H1 (cell line): Measurements from ENCODE around the gene CTBP2. TPM values are rescaled to one million over a fixed set of nuclear protein-coding genes. Genes with fewer than 3 reads are reported as not detected.
A peak's percentile ranks its signal among the peaks of the same experiment; 100 is the strongest.

Experiments used
- CTCF ChIA-PET: fragments of 300-600 bp; sonication (Branson Sonifier 250); formaldehyde crosslinking; loops from one replicate; lab custom pipeline; 2021; ENCODE audit not compliant: partially characterized antibody; lab: Charles Lee
- POLR2A ChIA-PET: fragments of 300-600 bp; sonication (Branson Sonifier 250); formaldehyde crosslinking; loops from one replicate; lab custom pipeline; 2021; ENCODE audit warnings: inconsistent platforms; ENCODE audit not compliant: partially characterized antibody; lab: Charles Lee
- DNase-seq, 2 experiments: peaks; one replicate each; pipeline versions ENCODE4 v3.0.0 to v3.0.0-alpha.2; 2010 to 2022; ENCODE audit warnings: low spot score in 2 of 2, low read depth in 1 of 2, mixed read lengths in 1 of 2
- FAIRE-seq: peaks from 2 replicates; lab custom pipeline; 2011; peaks lifted over from hg19 to GRCh38; lab: Jason Lieb, UNC
- H2AFZ ChIP-seq: 2 replicates; pipeline ENCODE4 v1.8.1; 2012; ENCODE audit warnings: low read length, inconsistent platforms
- H2AK5ac ChIP-seq: 2 replicates; pipeline ENCODE4 v1.6.1; 2013; ENCODE audit warnings: low read depth, low read length
- H2BK120ac ChIP-seq: replicated peaks from 2 replicates; pipeline ENCODE3; 2013; ENCODE audit warnings: low read depth, low read length, inconsistent platforms
- H2BK12ac ChIP-seq: 2 replicates; pipeline ENCODE4 v1.6.1; 2013; ENCODE audit warnings: low read depth, low read length
- H2BK15ac ChIP-seq: 2 replicates; pipeline ENCODE4 v1.6.1; 2013; ENCODE audit warnings: low read length
- H2BK20ac ChIP-seq: 2 replicates; pipeline ENCODE4 v1.6.1; 2013; ENCODE audit warnings: low read length
- H2BK5ac ChIP-seq: 2 replicates; pipeline ENCODE4 v1.6.1; 2013; ENCODE audit warnings: low read depth, low read length
- H3K14ac ChIP-seq: 2 replicates; pipeline ENCODE4 v1.6.1; 2013; ENCODE audit warnings: inconsistent platforms; ENCODE audit not compliant: insufficient read length
- H3K18ac ChIP-seq: 2 replicates; pipeline ENCODE4 v1.6.1; 2013; ENCODE audit warnings: low read length; ENCODE audit errors: extremely low read depth
- H3K23ac ChIP-seq: 2 replicates; pipeline ENCODE4 v1.6.1; 2013; ENCODE audit warnings: inconsistent platforms; ENCODE audit not compliant: insufficient read length
- H3K23me2 ChIP-seq: 2 replicates; pipeline ENCODE4 v1.6.1; 2013; ENCODE audit warnings: low read depth, low read length
- H3K27ac ChIP-seq: 2 replicates; pipeline ENCODE4 v1.6.1; 2011; ENCODE audit warnings: low read depth, low read length, inconsistent platforms
- H3K27me3 ChIP-seq, 4 experiments: replicated peaks in 1 of 4; 1 replicate in 1 of 4; 2 replicates in 3 of 4; pipeline versions ENCODE4 v1.6.1 to v1.8.1; 2011 to 2013; ENCODE audit warnings: low read length in 3 of 4, mild to moderate bottlenecking in 3 of 4, inconsistent platforms in 2 of 4, mixed read lengths in 2 of 4, moderate library complexity in 1 of 4; ENCODE audit not compliant: control insufficient read depth in 3 of 4, insufficient read depth in 3 of 4; ENCODE audit errors: extremely low read depth in 1 of 4
- H3K36me3 ChIP-seq, 4 experiments: 2 replicates each; pipeline versions ENCODE4 v1.6.1 to v1.8.1; 2011 to 2013; ENCODE audit warnings: mild to moderate bottlenecking in 4 of 4, low read length in 3 of 4, moderate library complexity in 2 of 4, control low read depth in 1 of 4, inconsistent platforms in 1 of 4; ENCODE audit not compliant: insufficient read depth in 4 of 4, control insufficient read depth in 2 of 4
- H3K4ac ChIP-seq: replicated peaks from 2 replicates; pipeline ENCODE3; 2013; ENCODE audit warnings: low read length, low read depth, mixed read lengths, inconsistent platforms; ENCODE audit not compliant: insufficient read length
- H3K4me1 ChIP-seq, 4 experiments: replicated peaks in 1 of 4; 1 replicate in 1 of 4; 2 replicates in 3 of 4; pipeline versions ENCODE4 v1.6.1 to v1.8.1; 2011 to 2013; ENCODE audit warnings: low read length in 3 of 4, inconsistent platforms in 2 of 4, mixed read lengths in 1 of 4; ENCODE audit not compliant: insufficient read depth in 4 of 4, control insufficient read depth in 3 of 4
- H3K4me2 ChIP-seq, 2 experiments: 2 replicates each; pipeline versions ENCODE4 v1.6.1 to v1.8.1; 2011 to 2013; ENCODE audit warnings: low read depth in 2 of 2, low read length in 2 of 2, control low read depth in 1 of 2, inconsistent platforms in 1 of 2, mild to moderate bottlenecking in 1 of 2; ENCODE audit not compliant: insufficient read depth in 1 of 2
- H3K4me3 ChIP-seq, 4 experiments: fragments of 200-600, 300-600 bp in 1 of 4; sonication (generic), shearing (Covaris generic), sonication (Bioruptor Twin) in 1 of 4; 2 replicates each; pipeline versions ENCODE4 v1.5.1 to v1.8.1; 2011 to 2016; ENCODE audit warnings: low read length in 4 of 4, low read depth in 3 of 4, control low read depth in 2 of 4, inconsistent platforms in 2 of 4, mild to moderate bottlenecking in 2 of 4, mixed read lengths in 1 of 4, moderate library complexity in 1 of 4; ENCODE audit not compliant: insufficient read depth in 2 of 4; ENCODE audit errors: extremely low read depth in 1 of 4
- H3K56ac ChIP-seq: replicated peaks from 2 replicates; pipeline ENCODE3; 2013; ENCODE audit warnings: low read depth, mild to moderate bottlenecking, mixed read lengths, low read length, inconsistent platforms; ENCODE audit not compliant: insufficient read length
- H3K79me1 ChIP-seq: 2 replicates; pipeline ENCODE4 v1.6.1; 2013; ENCODE audit warnings: low read depth, low read length, control low read depth
- H3K79me2 ChIP-seq, 2 experiments: 2 replicates each; pipeline versions ENCODE4 v1.6.1 to v1.8.1; 2012 to 2013; ENCODE audit warnings: low read length in 2 of 2, mild to moderate bottlenecking in 2 of 2, inconsistent platforms in 1 of 2; ENCODE audit not compliant: insufficient read depth in 2 of 2, control insufficient read depth in 1 of 2
- H3K9ac ChIP-seq, 4 experiments: replicated peaks in 1 of 4; 1 replicate in 1 of 4; 2 replicates in 3 of 4; pipeline versions ENCODE4 v1.6.1 to v1.8.1; 2011 to 2013; ENCODE audit warnings: low read depth in 3 of 4, low read length in 3 of 4, control low read depth in 2 of 4, mild to moderate bottlenecking in 2 of 4, moderate library complexity in 2 of 4, inconsistent platforms in 1 of 4; ENCODE audit errors: extremely low read depth in 1 of 4
- H3K9me3 ChIP-seq, 2 experiments: 2 replicates each; pipeline versions ENCODE4 v1.6.1 to v1.8.1; 2012 to 2013; ENCODE audit warnings: mild to moderate bottlenecking in 2 of 2, moderate library complexity in 2 of 2, control low read depth in 1 of 2, inconsistent platforms in 1 of 2, low read depth in 1 of 2, low read length in 1 of 2, mixed read lengths in 1 of 2; ENCODE audit not compliant: insufficient read depth in 2 of 2
- H4K20me1 ChIP-seq, 2 experiments: replicated peaks in 1 of 2; 2 replicates each; pipeline versions ENCODE3 to v1.8.1; 2011 to 2013; ENCODE audit warnings: inconsistent platforms in 2 of 2, low read length in 2 of 2, mild to moderate bottlenecking in 1 of 2; ENCODE audit not compliant: insufficient read depth in 2 of 2, control insufficient read depth in 1 of 2
- H4K5ac ChIP-seq: 2 replicates; pipeline ENCODE4 v1.6.1; 2013; ENCODE audit warnings: low read length, low read depth, mixed read lengths, inconsistent platforms; ENCODE audit not compliant: insufficient read length
- H4K8ac ChIP-seq: 2 replicates; pipeline ENCODE4 v1.8.0; 2013; ENCODE audit warnings: mild to moderate bottlenecking, moderate library complexity, low read length, inconsistent platforms; ENCODE audit not compliant: insufficient read depth; ENCODE audit errors: extremely low read depth
- H4K91ac ChIP-seq: replicated peaks from 2 replicates; pipeline ENCODE3; 2013; ENCODE audit warnings: low read length, mixed read lengths, inconsistent platforms; ENCODE audit not compliant: insufficient read length
- POLR2A ChIP-seq, 2 experiments: IDR thresholded peaks; 1 replicate in 1 of 2; 2 replicates in 1 of 2; pipeline ENCODE4 v1.6.1; 2011; ENCODE audit warnings: low read depth in 2 of 2, low read length in 2 of 2, mild to moderate bottlenecking in 2 of 2; ENCODE audit errors: control extremely low read depth in 1 of 2
- POLR2AphosphoS5 ChIP-seq: IDR thresholded peaks from 2 replicates; pipeline ENCODE4 v1.6.1; 2011; ENCODE audit warnings: low read depth, low read length
- YY1 ChIP-seq: IDR thresholded peaks from 2 replicates; pipeline ENCODE4 v1.6.1; 2011; ENCODE audit warnings: low read depth, mild to moderate bottlenecking, low read length
- WGBS, 2 experiments: shearing (Covaris generic) in 1 of 2; methylation state at CpG; one replicate each; pipeline versions ENCODE4 v1.1.6 to v1.1.7; 2013 to 2015; ENCODE audit warnings: low lambda C conversion rate in 2 of 2, mixed read lengths in 2 of 2, inconsistent platforms in 1 of 2, low coverage in 1 of 2, missing lambda C conversion rate in 1 of 2; ENCODE audit not compliant: insufficient replicate concordance in 2 of 2, insufficient coverage in 1 of 2, insufficient read length in 1 of 2; ENCODE audit errors: extremely low coverage in 1 of 2, missing lambda C conversion rate in 1 of 2; 5-methylcytosine and 5-hydroxymethylcytosine counted together
- polyA plus RNA-seq, 7 experiments: library from polyadenylated mRNA; depleted of rRNA in 3 of 7; stranded (reverse) in 5 of 7; unstranded in 2 of 7; fragments of >200 nt in 5 of 7; fragments of 200-250 nt in 2 of 7; gene quantifications; 1 replicate in 5 of 7; 2 replicates in 1 of 7; 4 replicates in 1 of 7; pipeline versions ENCODE4 v1.2.1 to v1.2.3, GENCODE V29; 2011 to 2013; ENCODE audit warnings: missing spikeins in 2 of 7, mixed read lengths in 2 of 7
- total RNA-seq: library from RNA; stranded (reverse); fragmentation: NEBNext Ultra II Directional; extraction: Animal tissue kit (Norgen Biotek cat#: 25700); gene quantifications from 2 replicates; pipeline ENCODE4 v1.2.1, GENCODE V29; 2021

Gene CTBP2
- total and polyA plus RNA-seq, 2 of the 8 experiments (the other 6 are each of a cell fraction or from before 2014, with no cell fraction given) = 208 to 221 TPM

GRCh38 chr10:125152450-125153368 is 7.7 kb downstream of the CTBP2 start:
- FAIRE-seq = no peak
- H3K4ac ChIP-seq = peak overlapping the region; percentile 23
- TF ChIP-seq POLR2AphosphoS5 (peak; percentile 55), YY1 (no peak), POLR2A (IDR thresholded peaks at IDR 0.05; ENCODE audit: control extremely low read depth in 1 of 2, low read depth in 2 of 2, low read length in 2 of 2) (peak in 1 of 2 experiments; percentile 70; a peak in 1 of 3 replicates)
- TF ChIP-seq, all 59 proteins: peak for 2
- Histone ChIP-seq H2AFZ (no peak overlapping the region), H4K8ac (peak overlapping the region; percentile 7; the same call in 1 of the 2 replicates), H3K79me2 (peaks cover 69 to 97% of the 10 kb centered on the region in 2 experiments), H2BK5ac (peak overlapping the region; percentile 97), H3K79me1 (peaks cover 10% of the 10 kb centered on the region), H3K27me3 (no peaks in the 10 kb centered on the region), H3K9ac (peak overlapping the region in 1 of 4 experiments; percentile 6; a peak in 1 of 7 replicates), H3K23me2 (peaks cover 3% of the 10 kb centered on the region), H2BK12ac (peak overlapping the region; percentile 89), H3K36me3 (peaks cover 0 to 36% (median 4%) of the 10 kb centered on the region in 4 experiments; a peak in 6 of 8 replicates), H3K9me3 (no peaks in the 10 kb centered on the region), H4K91ac (peak overlapping the region; percentile 89), H3K18ac (peak overlapping the region; percentile 91), H3K4me1 (peaks cover 35 to 59% (median 44%) of the 10 kb centered on the region in 4 experiments), H3K56ac (peak overlapping the region; percentile 24), H3K23ac (no peak overlapping the region), H3K27ac (peak overlapping the region; percentile 80), H2AK5ac (peak overlapping the region; percentile 89), H2BK20ac (peak overlapping the region; percentile 92), H3K14ac (no peak overlapping the region), H4K5ac (peak overlapping the region; percentile 47), H2BK15ac (peak overlapping the region; percentile 13; the same call in 1 of the 2 replicates), H3K4me2 (peak overlapping the region; percentile 79 to 84), H2BK120ac (no peak overlapping the region), H4K20me1 (peaks cover 24 to 34% of the 10 kb centered on the region in 2 experiments), H3K4me3 (peak overlapping the region; percentile 22 to 87 (median 27))
- no peak for DNase-seq
- WGBS, 2 experiments = 16% methylated on average over 21 of the region's 21 CpGs; no CpG with 5 or more reads in 1 of the 2 experiments
- POLR2A ChIA-PET = interaction anchor here (0.6 to 3.9 kb wide), 10 partner anchors 8 to 99 kb away, joined by 3 to 22 read pairs (median 4); partner anchors contain the start of gene CTBP2
- CTCF ChIA-PET = interaction anchor here (0.8 to 2.1 kb wide), 5 partner anchors 8 to 105 kb away, joined by 3 to 7 read pairs (median 3); no protein-coding TSS in a partner anchor
